MM.1S (cell line): ENCODE results near the gene EIF4EBP2.

ENCODE experiments used
- DNase-seq: peaks from one replicate; pipeline ENCODE4 v3.0.0-alpha.2; 2015
- H2AFZ ChIP-seq: fragments of 300-600 bp; sonication (generic); 2 replicates; pipeline ENCODE4 v1.6.0; 2016; ENCODE audit warnings: antibody characterized with exemption, low read length
- H3F3A ChIP-seq: fragments of 300-600 bp; sonication (generic); 2 replicates; pipeline ENCODE4 v1.6.1; 2016; ENCODE audit warnings: mild to moderate bottlenecking, antibody characterized with exemption, low read length, moderate library complexity, mixed read lengths; ENCODE audit not compliant: insufficient read depth
- H3K27ac ChIP-seq: fragments of 300-600 bp; sonication (generic); 2 replicates; pipeline ENCODE4 v1.5.1; 2016; ENCODE audit warnings: mild to moderate bottlenecking, low read length
- H3K27me3 ChIP-seq: fragments of 300-600 bp; sonication (generic); replicated peaks from 2 replicates; pipeline ENCODE4 v1.6.0; 2016; ENCODE audit warnings: low read length; ENCODE audit not compliant: insufficient read depth
- H3K36me3 ChIP-seq: fragments of 300-600 bp; sonication (generic); replicated peaks from 2 replicates; pipeline ENCODE4 v1.6.1; 2016; ENCODE audit warnings: mild to moderate bottlenecking, low read length, mixed read lengths; ENCODE audit not compliant: insufficient read depth
- H3K4me1 ChIP-seq: fragments of 300-600 bp; sonication (generic); 2 replicates; pipeline ENCODE4 v1.6.1; 2016; ENCODE audit warnings: low read length, mixed read lengths
- H3K4me2 ChIP-seq: fragments of 300-600 bp; sonication (generic); 2 replicates; pipeline ENCODE4 v1.6.0; 2016; ENCODE audit warnings: low read depth, low read length
- H3K4me3 ChIP-seq: fragments of 300-600 bp; sonication (generic); 2 replicates; pipeline ENCODE4 v1.5.1; 2016; ENCODE audit warnings: low read length, mixed read lengths
- H3K79me2 ChIP-seq: fragments of 300-600 bp; sonication (generic); 2 replicates; pipeline ENCODE4 v1.6.1; 2016; ENCODE audit warnings: mixed run types, low read length, mixed read lengths
- H3K9ac ChIP-seq: fragments of 300-600 bp; sonication (generic); 2 replicates; pipeline ENCODE4 v1.6.1; 2016; ENCODE audit warnings: low read length, mixed read lengths
- H3K9me2 ChIP-seq: fragments of 300-600 bp; sonication (generic); replicated peaks from 2 replicates; pipeline ENCODE4 v1.6.1; 2016; ENCODE audit warnings: mild to moderate bottlenecking, low read length, mixed read lengths; ENCODE audit not compliant: insufficient read depth
- H3K9me3 ChIP-seq: fragments of 300-600 bp; sonication (generic); replicated peaks from 2 replicates; pipeline ENCODE4 v1.6.1; 2016; ENCODE audit warnings: mild to moderate bottlenecking, low read length, mixed read lengths; ENCODE audit not compliant: insufficient read depth
- H4K20me1 ChIP-seq: fragments of 300-600 bp; sonication (generic); 2 replicates; pipeline ENCODE4 v1.6.1; 2016; ENCODE audit warnings: mild to moderate bottlenecking, low read length, moderate library complexity, mixed read lengths; ENCODE audit not compliant: insufficient read depth
- CTCF ChIP-seq: fragments of 300-600 bp; sonication (generic); IDR thresholded peaks from 2 replicates; pipeline ENCODE4 v1.5.1; 2016; ENCODE audit warnings: antibody characterized with exemption, low read length, mixed read lengths
- EZH2 ChIP-seq: fragments of 300-600 bp; sonication (generic); optimal IDR thresholded peaks from 2 replicates; pipeline ENCODE3; 2017; ENCODE audit warnings: low read depth, mild to moderate bottlenecking, antibody characterized with exemption, low read length, mixed read lengths
- EZH2phosphoT487 ChIP-seq: fragments of 300-600 bp; sonication (generic); IDR thresholded peaks from 2 replicates; pipeline ENCODE4 v1.6.1; 2018; ENCODE audit warnings: antibody characterized with exemption, low read length

EIF4EBP2 gene

DNA sequence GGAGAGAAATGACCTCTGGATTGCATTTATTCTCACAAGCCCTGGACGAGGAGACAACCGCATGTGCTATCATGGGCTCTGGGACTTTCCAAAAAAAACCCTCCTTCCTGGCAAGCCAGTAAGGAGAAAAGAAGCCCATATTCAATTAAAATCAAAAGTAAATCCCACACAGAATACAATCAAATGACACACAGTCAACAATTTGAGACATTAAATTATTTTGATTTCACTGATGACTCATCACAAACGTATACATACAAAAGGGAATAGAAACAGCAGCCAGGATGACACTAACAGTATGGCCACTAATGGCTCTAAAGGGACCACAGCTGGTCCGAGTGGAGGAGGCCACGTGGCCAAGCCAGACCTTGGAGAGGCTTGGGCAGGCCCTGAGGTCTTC, 46.4 kb upstream of the EIF4EBP2 start:
- Histone ChIP-seq H3K79me2 (no peaks in the 10 kb centered on the region), H3K9me2 (no peaks in the 10 kb centered on the region), H3K27me3 (no peaks in the 10 kb centered on the region), H3F3A (no peaks in the 10 kb centered on the region), H3K9me3 (no peaks in the 10 kb centered on the region), H3K9ac (no peak overlapping the region), H3K27ac (no peak overlapping the region), H3K36me3 (no peaks in the 10 kb centered on the region), H3K4me1 (no peaks in the 10 kb centered on the region; the same call in 1 of the 2 replicates), H3K4me3 (no peak overlapping the region), H4K20me1 (no peaks in the 10 kb centered on the region), H3K4me2 (no peak overlapping the region), H2AFZ (no peak overlapping the region)
- TF ChIP-seq EZH2 (no peak), EZH2phosphoT487 (no peak), CTCF (no peak)
- no peak for DNase-seq

- no peak for DNase-seq
- H3K9ac ChIP-seq: no peak overlapping the region
Observed at GRCh38 chr10:70358446-70358845, 45.5 kb upstream of the EIF4EBP2 start.

GRCh38 chr10:70359017-70359550, 44.9 kb upstream of the EIF4EBP2 start:
- H3K9me3 ChIP-seq: no peaks in the 10 kb centered on the region
- H3F3A ChIP-seq: no peaks in the 10 kb centered on the region
- H3K79me2 ChIP-seq: peaks cover 5% of the 10 kb centered on the region
- no peak for DNase-seq
- H3K9ac ChIP-seq: no peak overlapping the region
- no peaks in the 10 kb centered on the region for H4K20me1 ChIP-seq
- no peak overlapping the region for H3K27ac ChIP-seq
- H3K9me2 ChIP-seq: no peaks in the 10 kb centered on the region
- no peak for TF ChIP-seq CTCF
- TF ChIP-seq EZH2phosphoT487: no peak
- TF ChIP-seq EZH2: no peak
- no peak overlapping the region for H2AFZ ChIP-seq
- H3K4me1 ChIP-seq: peaks cover 4% of the 10 kb centered on the region
- no peak overlapping the region for H3K4me3 ChIP-seq
- H3K36me3 ChIP-seq: no peaks in the 10 kb centered on the region
- no peaks in the 10 kb centered on the region for H3K27me3 ChIP-seq
- no peak overlapping the region for H3K4me2 ChIP-seq

More at GRCh38 chr10:70358446-70358845, 45.5 kb upstream of the EIF4EBP2 start:
- H3K4me2 ChIP-seq: no peak overlapping the region
- no peaks in the 10 kb centered on the region for H3K79me2 ChIP-seq
- no peak overlapping the region for H2AFZ ChIP-seq
- no peaks in the 10 kb centered on the region for H3K27me3 ChIP-seq
- no peak overlapping the region for H3K4me3 ChIP-seq
- TF ChIP-seq CTCF: no peak
- H3K4me1 ChIP-seq: no peaks in the 10 kb centered on the region; the same call in 1 of the 2 replicates
- no peaks in the 10 kb centered on the region for H3K9me3 ChIP-seq
- H3K36me3 ChIP-seq: no peaks in the 10 kb centered on the region
- H4K20me1 ChIP-seq: no peaks in the 10 kb centered on the region
- no peaks in the 10 kb centered on the region for H3K9me2 ChIP-seq
- no peak overlapping the region for H3K27ac ChIP-seq
- no peaks in the 10 kb centered on the region for H3F3A ChIP-seq
